ENCODE results near the gene ITGB1BP1.

ITGB1BP1 gene

GRCh38 chr2:9366026-9366425 is 57.3 kb downstream of the ITGB1BP1 start:
- TF ChIP-seq RAD21 (IDR thresholded peaks at IDR 0.05; ENCODE audit: low read depth) = no peak

DNA sequence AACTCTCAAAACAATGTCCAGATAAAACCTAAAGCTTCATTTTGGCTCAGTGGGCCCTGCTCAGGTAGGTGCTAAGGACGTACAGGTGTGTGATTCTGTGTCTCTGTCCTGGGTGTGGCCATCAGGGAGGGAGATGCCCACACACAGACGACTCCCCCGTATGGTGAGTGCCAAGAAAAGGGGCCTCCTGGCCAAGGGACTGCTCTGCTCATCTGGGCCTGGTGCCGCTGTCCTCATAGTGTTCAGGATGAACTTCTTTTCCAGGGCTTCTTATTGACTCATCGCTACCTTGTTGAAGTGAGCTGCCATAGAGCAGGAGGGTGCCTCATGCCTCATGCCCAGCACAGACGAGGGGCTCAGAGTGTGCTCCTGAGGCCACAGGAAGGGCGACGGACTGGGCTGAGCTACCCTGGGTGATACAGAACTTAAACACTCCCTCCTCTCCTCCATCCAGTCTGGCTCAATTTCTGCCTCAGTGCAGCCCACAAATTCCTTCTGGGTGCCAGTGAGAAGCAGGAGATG is 57.8 kb downstream of the ITGB1BP1 start:
- no peak for TF ChIP-seq TAF1 (IDR thresholded peaks at IDR 0.05; ENCODE audit: low read depth)
- no peak for TF ChIP-seq YY1 (IDR thresholded peaks at IDR 0.05; ENCODE audit: low read depth)
- TF ChIP-seq MAX (IDR thresholded peaks at IDR 0.05) = no peak
- TF ChIP-seq TCF12 (IDR thresholded peaks at IDR 0.05; ENCODE audit: low read depth) = no peak
- no peak for TF ChIP-seq ZBTB7A (IDR thresholded peaks at IDR 0.05; ENCODE audit: low read depth)
- no peak for TF ChIP-seq TEAD4 (IDR thresholded peaks at IDR 0.05)
- TF ChIP-seq EP300 (IDR thresholded peaks at IDR 0.05; ENCODE audit: borderline replicate concordance) = no peak
- no peak for TF ChIP-seq EGR1 (IDR thresholded peaks at IDR 0.05)
- TF ChIP-seq NFIC (IDR thresholded peaks at IDR 0.05) = no peak
- TF ChIP-seq REST (IDR thresholded peaks at IDR 0.05; ENCODE audit: low read depth) = no peak
- no peak for TF ChIP-seq USF1 (IDR thresholded peaks at IDR 0.05)
- no peak for TF ChIP-seq CEBPB (IDR thresholded peaks at IDR 0.05)
- TF ChIP-seq RAD21 (IDR thresholded peaks at IDR 0.05; ENCODE audit: low read depth) = no peak
- no peak for TF ChIP-seq FOXM1 (IDR thresholded peaks at IDR 0.05; ENCODE audit: borderline replicate concordance, low read depth)
- no peak for TF ChIP-seq CREB1 (IDR thresholded peaks at IDR 0.05; ENCODE audit: low read depth)

- no peak for TF ChIP-seq REST (IDR thresholded peaks at IDR 0.05; ENCODE audit: low read depth)
- TF ChIP-seq ZBTB7A (IDR thresholded peaks at IDR 0.05; ENCODE audit: low read depth) = no peak
- TF ChIP-seq TCF12 (IDR thresholded peaks at IDR 0.05; ENCODE audit: low read depth) = no peak
- TF ChIP-seq EP300 (IDR thresholded peaks at IDR 0.05; ENCODE audit: borderline replicate concordance) = no peak
- TF ChIP-seq CEBPB (IDR thresholded peaks at IDR 0.05) = no peak
- TF ChIP-seq RAD21 (IDR thresholded peaks at IDR 0.05; ENCODE audit: low read depth) = no peak
- no peak for TF ChIP-seq FOXM1 (IDR thresholded peaks at IDR 0.05; ENCODE audit: borderline replicate concordance, low read depth)
- no peak for TF ChIP-seq MAX (IDR thresholded peaks at IDR 0.05)
- TF ChIP-seq EGR1 (IDR thresholded peaks at IDR 0.05) = no peak
- TF ChIP-seq YY1 (IDR thresholded peaks at IDR 0.05; ENCODE audit: low read depth) = no peak
- TF ChIP-seq TAF1 (IDR thresholded peaks at IDR 0.05; ENCODE audit: low read depth) = no peak
These were observed 58.4 kb downstream of the ITGB1BP1 start for GRCh38 chr2:9364791-9365497.

- no peak for TF ChIP-seq YY1 (IDR thresholded peaks at IDR 0.05; ENCODE audit: low read depth)
- TF ChIP-seq MAX (IDR thresholded peaks at IDR 0.05) = no peak
- no peak for TF ChIP-seq ZBTB7A (IDR thresholded peaks at IDR 0.05; ENCODE audit: low read depth)
- no peak for TF ChIP-seq REST (IDR thresholded peaks at IDR 0.05; ENCODE audit: low read depth)
These were observed 59.0 kb downstream of the ITGB1BP1 start for GRCh38 chr2:9364373-9364772.

- TF ChIP-seq REST (IDR thresholded peaks at IDR 0.05; ENCODE audit: low read depth) (no peak), ZBTB7A (IDR thresholded peaks at IDR 0.05; ENCODE audit: low read depth) (no peak), CREB1 (IDR thresholded peaks at IDR 0.05; ENCODE audit: low read depth) (no peak), TEAD4 (IDR thresholded peaks at IDR 0.05) (no peak), TCF12 (IDR thresholded peaks at IDR 0.05; ENCODE audit: low read depth) (no peak), EGR1 (IDR thresholded peaks at IDR 0.05) (no peak), EP300 (IDR thresholded peaks at IDR 0.05; ENCODE audit: borderline replicate concordance) (no peak), CEBPB (IDR thresholded peaks at IDR 0.05) (no peak), USF1 (IDR thresholded peaks at IDR 0.05) (no peak), NFIC (IDR thresholded peaks at IDR 0.05) (no peak), TAF1 (IDR thresholded peaks at IDR 0.05; ENCODE audit: low read depth) (no peak), RAD21 (IDR thresholded peaks at IDR 0.05; ENCODE audit: low read depth) (no peak), FOXM1 (IDR thresholded peaks at IDR 0.05; ENCODE audit: borderline replicate concordance, low read depth) (no peak), YY1 (IDR thresholded peaks at IDR 0.05; ENCODE audit: low read depth) (no peak), MAX (IDR thresholded peaks at IDR 0.05) (no peak)
These were observed 62.6 kb downstream of the ITGB1BP1 start for GRCh38 chr2:9360701-9361100.
